Mesendoderm (in vitro differentiated cells): ENCODE measurements around the gene CACNG7.

ENCODE experiments used
- DNase-seq: peaks from one replicate; pipeline ENCODE4 v3.0.0; 2013
- H2AK5ac ChIP-seq: 2 replicates; pipeline ENCODE4 v1.6.1; 2013; ENCODE audit warnings: low read length, inconsistent platforms
- H2BK120ac ChIP-seq: 2 replicates; pipeline ENCODE4 v1.6.1; 2013; ENCODE audit warnings: low read depth, mild to moderate bottlenecking, low read length, moderate library complexity, mixed read lengths
- H2BK15ac ChIP-seq: replicated peaks from 2 replicates; pipeline ENCODE4 v1.6.1; 2013; ENCODE audit warnings: low read depth, mild to moderate bottlenecking, moderate library complexity
- H2BK5ac ChIP-seq: 2 replicates; pipeline ENCODE4 v1.6.1; 2013; ENCODE audit warnings: low read length, inconsistent platforms
- H3K18ac ChIP-seq: 2 replicates; pipeline ENCODE4 v1.6.1; 2013; ENCODE audit warnings: mild to moderate bottlenecking, low read length, mixed read lengths
- H3K23ac ChIP-seq: one replicate; pipeline ENCODE4 v1.6.1; 2013; ENCODE audit warnings: low read length
- H3K27ac ChIP-seq: 2 replicates; pipeline ENCODE4 v1.5.1; 2013; ENCODE audit warnings: low read depth, mild to moderate bottlenecking, inconsistent platforms, low read length, moderate library complexity
- H3K27me3 ChIP-seq: 2 replicates; pipeline ENCODE4 v1.6.1; 2013; ENCODE audit warnings: low read length, control low read depth, mild to moderate bottlenecking, inconsistent platforms; ENCODE audit not compliant: insufficient read depth, poor library complexity
- H3K36me3 ChIP-seq: 2 replicates; pipeline ENCODE4 v1.6.1; 2013; ENCODE audit warnings: low read length, inconsistent platforms; ENCODE audit not compliant: control insufficient read depth, insufficient read depth
- H3K4ac ChIP-seq: one replicate; pipeline ENCODE4 v1.6.1; 2013; ENCODE audit warnings: low read depth, mild to moderate bottlenecking, low read length, moderate library complexity
- H3K4me1 ChIP-seq: 2 replicates; pipeline ENCODE4 v1.6.1; 2013; ENCODE audit warnings: low read depth, low read length, inconsistent platforms; ENCODE audit not compliant: control insufficient read depth
- H3K4me2 ChIP-seq: 2 replicates; pipeline ENCODE4 v1.6.1; 2013; ENCODE audit warnings: low read length
- H3K4me3 ChIP-seq: 2 replicates; pipeline ENCODE4 v1.5.1; 2013; ENCODE audit warnings: mild to moderate bottlenecking, low read length
- H3K56ac ChIP-seq: one replicate; pipeline ENCODE4 v1.6.1; 2013; ENCODE audit warnings: low read length
- H3K79me1 ChIP-seq: 2 replicates; pipeline ENCODE4 v1.6.1; 2013; ENCODE audit warnings: low read length, inconsistent platforms
- H3K79me2 ChIP-seq: 2 replicates; pipeline ENCODE4 v1.6.1; 2013; ENCODE audit warnings: mild to moderate bottlenecking, low read length; ENCODE audit not compliant: control insufficient read depth, insufficient read depth
- H3K9ac ChIP-seq: 2 replicates; pipeline ENCODE4 v1.6.1; 2013; ENCODE audit warnings: low read length, inconsistent platforms
- H4K5ac ChIP-seq: one replicate; pipeline ENCODE4 v1.6.1; 2013; ENCODE audit warnings: low read length
- H4K8ac ChIP-seq: one replicate; pipeline ENCODE4 v1.6.1; 2013; ENCODE audit warnings: low read depth, mild to moderate bottlenecking, control low read depth, low read length, moderate library complexity
- WGBS: extraction: QIAGEN DNeasy Blood & Tissue Kit; methylation state at CpG from one replicate; pipeline ENCODE4 v1.1.7; 2013; ENCODE audit warnings: low lambda C conversion rate, missing lambda C conversion rate; ENCODE audit not compliant: insufficient coverage; ENCODE audit errors: extremely low coverage; 5-methylcytosine and 5-hydroxymethylcytosine counted together

Gene CACNG7

DNA sequence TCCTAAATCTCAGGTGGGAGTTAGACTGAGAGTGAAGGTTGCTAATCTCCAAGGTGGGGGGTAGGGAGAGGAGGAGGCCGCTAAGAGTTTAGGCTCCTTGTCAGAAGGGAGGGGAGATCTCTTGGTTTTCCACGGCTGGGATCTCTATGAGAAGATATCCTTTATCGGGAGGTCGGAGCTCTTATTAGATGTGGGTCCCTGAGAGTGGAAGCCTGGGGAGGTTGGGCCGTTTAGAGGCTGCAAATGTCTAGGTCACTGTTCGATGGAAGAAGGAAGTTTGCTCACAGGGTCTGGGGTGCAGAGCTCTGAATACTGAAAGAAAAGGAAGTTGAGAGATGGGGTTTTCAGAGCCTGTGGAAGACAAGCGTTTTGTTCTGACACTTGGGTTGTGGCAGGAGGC lies 37.6 kb upstream of the CACNG7 start:
- Histone ChIP-seq H3K4ac (no peak overlapping the region), H3K79me2 (peaks cover 14% of the 10 kb centered on the region), H3K79me1 (peaks cover 11% of the 10 kb centered on the region), H3K23ac (no peak overlapping the region), H3K4me2 (no peak overlapping the region), H3K27me3 (no peaks in the 10 kb centered on the region), H2BK120ac (no peak overlapping the region), H3K4me1 (no peaks in the 10 kb centered on the region), H2AK5ac (no peak overlapping the region), H3K27ac (no peak overlapping the region), H3K56ac (no peak overlapping the region), H4K8ac (no peak overlapping the region), H3K9ac (no peak overlapping the region), H3K36me3 (peaks cover 3% of the 10 kb centered on the region), H3K4me3 (no peak overlapping the region), H2BK15ac (no peak overlapping the region), H4K5ac (no peak overlapping the region), H3K18ac (no peak overlapping the region), H2BK5ac (no peak overlapping the region)
- WGBS = no CpG with 5 or more reads among the region's 7 CpGs
- DNase-seq = no peak

DNA sequence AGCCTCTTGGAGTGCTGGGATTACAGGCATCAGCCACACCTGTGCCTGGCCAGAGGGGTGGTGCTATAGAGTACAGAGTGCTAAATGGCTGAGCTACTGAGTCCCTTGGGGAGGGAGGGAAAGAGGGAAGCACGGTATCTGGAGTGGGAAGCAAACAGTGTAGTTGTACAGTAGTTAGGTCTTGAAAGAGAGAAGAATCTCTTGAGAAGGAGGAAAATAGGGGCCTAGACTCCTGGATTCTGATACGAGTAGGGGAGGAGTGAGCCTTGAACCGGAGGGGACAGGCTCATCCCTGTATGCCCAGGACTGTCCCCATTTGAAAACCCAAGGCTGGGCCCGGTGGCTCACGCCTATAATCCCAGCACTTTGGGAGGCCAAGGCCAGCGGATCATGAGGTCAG lies 36.3 kb upstream of the CACNG7 start:
- Histone ChIP-seq H3K27me3 (no peaks in the 10 kb centered on the region), H2AK5ac (no peak overlapping the region), H3K79me2 (peaks cover 14% of the 10 kb centered on the region), H2BK120ac (no peak overlapping the region), H4K8ac (no peak overlapping the region), H4K5ac (no peak overlapping the region), H3K18ac (no peak overlapping the region), H3K4me2 (no peak overlapping the region), H3K4ac (no peak overlapping the region), H3K36me3 (peaks cover 3% of the 10 kb centered on the region), H2BK15ac (no peak overlapping the region), H2BK5ac (no peak overlapping the region), H3K4me1 (no peaks in the 10 kb centered on the region), H3K4me3 (no peak overlapping the region), H3K23ac (no peak overlapping the region), H3K27ac (no peak overlapping the region), H3K56ac (no peak overlapping the region), H3K9ac (no peak overlapping the region), H3K79me1 (peaks cover 11% of the 10 kb centered on the region)
- WGBS = no CpG with 5 or more reads among the region's 6 CpGs
- no peak for DNase-seq

DNA sequence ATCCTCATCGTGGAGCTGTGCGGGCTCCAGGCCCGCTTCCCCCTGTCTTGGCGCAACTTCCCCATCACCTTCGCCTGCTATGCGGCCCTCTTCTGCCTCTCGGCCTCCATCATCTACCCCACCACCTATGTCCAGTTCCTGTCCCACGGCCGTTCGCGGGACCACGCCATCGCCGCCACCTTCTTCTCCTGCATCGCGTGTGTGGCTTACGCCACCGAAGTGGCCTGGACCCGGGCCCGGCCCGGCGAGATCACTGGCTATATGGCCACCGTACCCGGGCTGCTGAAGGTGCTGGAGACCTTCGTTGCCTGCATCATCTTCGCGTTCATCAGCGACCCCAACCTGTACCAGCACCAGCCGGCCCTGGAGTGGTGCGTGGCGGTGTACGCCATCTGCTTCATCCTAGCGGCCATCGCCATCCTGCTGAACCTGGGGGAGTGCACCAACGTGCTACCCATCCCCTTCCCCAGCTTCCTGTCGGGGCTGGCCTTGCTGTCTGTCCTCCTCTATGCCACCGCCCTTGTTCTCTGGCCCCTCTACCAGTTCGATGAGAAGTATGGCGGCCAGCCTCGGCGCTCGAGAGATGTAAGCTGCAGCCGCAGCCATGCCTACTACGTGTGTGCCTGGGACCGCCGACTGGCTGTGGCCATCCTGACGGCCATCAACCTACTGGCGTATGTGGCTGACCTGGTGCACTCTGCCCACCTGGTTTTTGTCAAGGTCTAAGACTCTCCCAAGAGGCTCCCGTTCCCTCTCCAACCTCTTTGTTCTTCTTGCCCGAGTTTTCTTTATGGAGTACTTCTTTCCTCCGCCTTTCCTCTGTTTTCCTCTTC lies 35.1 kb upstream of the CACNG7 start:
- Histone ChIP-seq H3K4me2 (no peak overlapping the region), H3K9ac (no peak overlapping the region), H3K18ac (no peak overlapping the region), H3K4me1 (no peaks in the 10 kb centered on the region), H3K79me1 (peaks cover 10% of the 10 kb centered on the region), H2BK5ac (no peak overlapping the region), H2BK15ac (no peak overlapping the region), H3K27ac (no peak overlapping the region), H3K4ac (no peak overlapping the region), H3K56ac (no peak overlapping the region), H3K4me3 (no peak overlapping the region), H3K27me3 (no peaks in the 10 kb centered on the region), H2BK120ac (no peak overlapping the region), H3K36me3 (peaks cover 3% of the 10 kb centered on the region), H3K79me2 (peaks cover 6% of the 10 kb centered on the region), H3K23ac (no peak overlapping the region), H4K8ac (no peak overlapping the region), H2AK5ac (no peak overlapping the region), H4K5ac (no peak overlapping the region)
- WGBS = no CpG with 5 or more reads among the region's 51 CpGs
- DNase-seq = no peak

DNA sequence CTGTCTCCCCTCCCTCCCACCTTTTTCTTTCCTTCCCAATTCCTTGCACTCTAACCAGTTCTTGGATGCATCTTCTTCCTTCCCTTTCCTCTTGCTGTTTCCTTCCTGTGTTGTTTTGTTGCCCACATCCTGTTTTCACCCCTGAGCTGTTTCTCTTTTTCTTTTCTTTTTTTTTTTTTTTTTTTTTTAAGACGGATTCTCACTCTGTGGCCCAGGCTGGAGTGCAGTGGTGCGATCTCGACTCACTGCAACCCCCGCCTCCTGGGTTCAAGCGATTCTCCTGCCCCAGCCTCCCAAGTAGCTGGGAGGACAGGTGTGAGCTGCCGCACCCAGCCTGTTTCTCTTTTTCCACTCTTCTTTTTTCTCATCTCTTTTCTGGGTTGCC lies 34.5 kb upstream of the CACNG7 start:
- no peak overlapping the region for H2BK5ac ChIP-seq
- no peak overlapping the region for H4K8ac ChIP-seq
- no peak overlapping the region for H3K4me2 ChIP-seq
- H3K4me3 ChIP-seq = no peak overlapping the region
- no peaks in the 10 kb centered on the region for H3K4me1 ChIP-seq
- H3K4ac ChIP-seq = no peak overlapping the region
- H3K27me3 ChIP-seq = no peaks in the 10 kb centered on the region
- H3K18ac ChIP-seq = no peak overlapping the region
- no peak overlapping the region for H2BK120ac ChIP-seq
- peaks cover 4% of the 10 kb centered on the region for H3K79me2 ChIP-seq
- H4K5ac ChIP-seq = no peak overlapping the region
- H3K23ac ChIP-seq = no peak overlapping the region
- H3K79me1 ChIP-seq = peaks cover 10% of the 10 kb centered on the region
- H2AK5ac ChIP-seq = no peak overlapping the region
- DNase-seq = no peak
- H3K36me3 ChIP-seq = peaks cover 3% of the 10 kb centered on the region
- no peak overlapping the region for H2BK15ac ChIP-seq
- H3K27ac ChIP-seq = no peak overlapping the region
- no CpG with 5 or more reads among the region's 6 CpGs for WGBS
- no peak overlapping the region for H3K9ac ChIP-seq
- no peak overlapping the region for H3K56ac ChIP-seq

DNA sequence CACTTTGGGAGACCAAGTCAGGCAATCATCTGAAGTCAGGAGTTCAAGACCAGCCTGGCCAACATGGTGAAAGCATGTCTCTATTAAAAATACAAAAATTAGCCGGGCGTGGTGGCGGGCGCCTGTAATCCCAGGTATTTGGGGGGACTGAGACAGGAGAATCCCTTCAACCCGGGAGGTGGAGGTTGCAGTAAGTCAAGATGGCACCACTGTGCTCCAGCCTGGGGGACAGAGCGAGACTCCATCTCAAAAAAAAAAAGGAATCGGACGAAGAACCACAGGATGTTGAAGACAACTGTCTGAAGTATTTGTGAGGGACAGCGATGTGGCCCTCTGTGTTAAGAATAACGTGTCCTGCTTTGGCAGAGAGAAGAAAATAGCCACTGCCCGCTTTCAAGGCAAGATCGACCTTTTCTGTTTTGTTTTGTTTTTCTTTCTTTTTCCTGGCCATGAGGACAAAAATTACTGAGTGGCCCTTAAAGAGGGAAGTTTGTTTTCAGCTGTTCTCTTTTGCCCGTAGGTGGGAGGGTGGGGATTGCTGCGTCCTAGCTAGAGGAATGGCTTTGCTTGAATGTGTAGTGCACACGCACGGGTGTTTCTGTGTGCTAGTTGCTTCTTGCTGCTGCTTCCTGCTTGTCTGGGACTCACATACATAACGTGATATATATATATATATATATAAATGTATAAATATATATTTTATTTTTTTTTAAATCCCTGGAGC lies 33.3 kb upstream of the CACNG7 start:
- Histone ChIP-seq H3K4me2 (no peak overlapping the region), H2BK15ac (no peak overlapping the region), H3K23ac (no peak overlapping the region), H3K27me3 (no peaks in the 10 kb centered on the region), H3K36me3 (peaks cover 3% of the 10 kb centered on the region), H3K56ac (no peak overlapping the region), H4K5ac (no peak overlapping the region), H4K8ac (no peak overlapping the region), H3K4me1 (no peaks in the 10 kb centered on the region), H3K4ac (no peak overlapping the region), H3K79me2 (no peaks in the 10 kb centered on the region), H2BK120ac (no peak overlapping the region), H3K27ac (no peak overlapping the region), H2BK5ac (no peak overlapping the region), H3K9ac (no peak overlapping the region), H3K79me1 (peaks cover 8% of the 10 kb centered on the region), H3K18ac (no peak overlapping the region), H2AK5ac (no peak overlapping the region), H3K4me3 (no peak overlapping the region)
- no peak for DNase-seq
- WGBS = no CpG with 5 or more reads among the region's 17 CpGs
